ENCODE measurements around the gene RREB1.

DNA sequence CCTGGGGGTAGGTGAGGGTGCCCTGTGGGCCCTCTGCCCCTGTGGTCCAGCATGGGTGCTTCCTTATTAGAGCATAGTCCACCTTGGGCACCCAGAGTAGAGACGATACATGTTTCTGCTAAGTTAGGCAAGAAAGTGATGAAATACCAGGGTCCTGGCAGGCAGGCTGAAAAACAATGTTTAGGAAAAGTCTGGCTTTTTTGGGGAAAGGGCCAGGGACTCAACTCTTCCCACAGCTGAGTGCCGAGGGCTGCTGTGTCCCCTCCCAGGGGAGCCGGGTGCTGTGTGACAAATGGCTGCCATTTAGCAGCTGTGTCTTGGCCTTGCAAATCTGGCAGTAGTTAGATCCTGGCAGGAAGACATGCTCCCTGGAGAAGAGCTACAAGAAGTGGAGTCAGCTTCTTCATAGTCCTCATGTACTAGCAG is 61.5 kb downstream of the RREB1 start:
- TF ChIP-seq, protein P1, sequence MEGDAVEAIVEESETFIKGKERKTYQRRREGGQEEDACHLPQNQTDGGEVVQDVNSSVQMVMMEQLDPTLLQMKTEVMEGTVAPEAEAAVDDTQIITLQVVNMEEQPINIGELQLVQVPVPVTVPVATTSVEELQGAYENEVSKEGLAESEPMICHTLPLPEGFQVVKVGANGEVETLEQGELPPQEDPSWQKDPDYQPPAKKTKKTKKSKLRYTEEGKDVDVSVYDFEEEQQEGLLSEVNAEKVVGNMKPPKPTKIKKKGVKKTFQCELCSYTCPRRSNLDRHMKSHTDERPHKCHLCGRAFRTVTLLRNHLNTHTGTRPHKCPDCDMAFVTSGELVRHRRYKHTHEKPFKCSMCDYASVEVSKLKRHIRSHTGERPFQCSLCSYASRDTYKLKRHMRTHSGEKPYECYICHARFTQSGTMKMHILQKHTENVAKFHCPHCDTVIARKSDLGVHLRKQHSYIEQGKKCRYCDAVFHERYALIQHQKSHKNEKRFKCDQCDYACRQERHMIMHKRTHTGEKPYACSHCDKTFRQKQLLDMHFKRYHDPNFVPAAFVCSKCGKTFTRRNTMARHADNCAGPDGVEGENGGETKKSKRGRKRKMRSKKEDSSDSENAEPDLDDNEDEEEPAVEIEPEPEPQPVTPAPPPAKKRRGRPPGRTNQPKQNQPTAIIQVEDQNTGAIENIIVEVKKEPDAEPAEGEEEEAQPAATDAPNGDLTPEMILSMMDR (IDR thresholded peaks at IDR 0.05; ENCODE audit: insufficient read depth, low read length, poor library complexity, severe bottlenecking) = no peak
- no peak for TF ChIP-seq EZH2phosphoT487 (conservative IDR thresholded peaks at IDR 0.05; ENCODE audit: low read length)
